ENCODE data around the gene MZB1.

DNA sequence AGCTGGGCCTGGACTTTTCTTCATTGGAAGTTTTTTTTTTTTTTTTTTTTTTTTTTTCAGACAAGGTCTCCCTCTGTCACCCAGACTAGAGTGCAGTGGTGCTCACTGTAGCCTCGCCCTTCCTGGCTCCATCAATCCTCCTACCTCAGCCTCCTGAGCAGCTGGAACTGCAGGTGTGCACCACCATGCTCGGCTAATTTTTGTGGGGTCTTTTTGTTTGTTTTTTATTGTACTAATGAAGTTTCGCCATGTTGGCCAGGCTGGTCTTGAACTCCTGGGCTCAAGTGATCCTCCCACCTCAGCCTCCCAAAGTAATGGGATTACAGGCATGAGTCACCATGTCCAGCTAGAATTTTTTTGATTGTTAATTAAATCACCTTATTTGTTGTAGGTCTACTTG lies 46.0 kb upstream of the MZB1 start:
- TF ChIP-seq POLR2AphosphoS5 (IDR thresholded peaks at IDR 0.05; ENCODE audit: low read depth, low read length) (no peak), POLR2A (IDR thresholded peaks at IDR 0.05; ENCODE audit: low read depth, low read length) (no peak), TAF1 (IDR thresholded peaks at IDR 0.05; ENCODE audit: borderline replicate concordance, low read depth, low read length) (no peak)

Measured in GM12892 (cell line).